Kidney (tissue), 14 donors: ENCODE results near the gene AOPEP. TPM values are rescaled to one million over a fixed set of nuclear protein-coding genes. Genes with fewer than 3 reads are reported as not detected.
A peak's percentile ranks its signal among the peaks of the same experiment; 100 is the strongest.

Experiments used
- DNase-seq, 5 donors: peaks; one replicate each; pipeline ENCODE4 v3.0.0-alpha.2; 2013 to 2020
- FAIRE-seq: peaks from 2 replicates; lab custom pipeline; 2012; peaks lifted over from hg19 to GRCh38; lab: Jason Lieb, UNC
- H3K27ac ChIP-seq, 2 donors: one replicate each; pipeline ENCODE4 v1.7.0; 2013; ENCODE audit warnings: low read depth in 2 of 2, low read length in 2 of 2, inconsistent platforms in 1 of 2
- H3K27me3 ChIP-seq: one replicate; pipeline ENCODE4 v1.7.1; 2013; ENCODE audit warnings: low read length, inconsistent platforms; ENCODE audit not compliant: control insufficient read depth, insufficient read depth
- H3K36me3 ChIP-seq, 3 donors: one replicate each; pipeline versions ENCODE4 v1.7.0 to v1.7.1; 2013; ENCODE audit warnings: low read length in 3 of 3, control low read depth in 1 of 3, inconsistent platforms in 1 of 3; ENCODE audit not compliant: insufficient read depth in 3 of 3, control insufficient read depth in 2 of 3
- H3K4me1 ChIP-seq, 3 donors: one replicate each; pipeline versions ENCODE4 v1.7.0 to v1.7.1; 2013; ENCODE audit warnings: low read length in 3 of 3, inconsistent platforms in 1 of 3, low read depth in 1 of 3; ENCODE audit not compliant: control insufficient read depth in 2 of 3, insufficient read depth in 2 of 3
- H3K4me3 ChIP-seq, 3 donors: one replicate each; pipeline versions ENCODE4 v1.7.0 to v1.8.1; 2013; ENCODE audit warnings: low read length in 3 of 3, control low read depth in 1 of 3, inconsistent platforms in 1 of 3
- H3K9ac ChIP-seq, 3 donors: one replicate each; pipeline versions ENCODE4 v1.7.0 to v1.7.1; 2013; ENCODE audit warnings: low read length in 3 of 3, control low read depth in 1 of 3, inconsistent platforms in 1 of 3
- H3K9me3 ChIP-seq, 3 donors: one replicate each; pipeline versions ENCODE4 v1.7.0 to v1.7.1; 2013; ENCODE audit warnings: low read length in 3 of 3, control low read depth in 1 of 3, inconsistent platforms in 1 of 3; ENCODE audit not compliant: control insufficient read depth in 2 of 3, insufficient read depth in 1 of 3
- intact Hi-C: fragments of 100-400 bp; cut with DNase I; formaldehyde crosslinking; loops from one replicate; pipeline ENCODE4 v1.11.1; 2022
- polyA plus RNA-seq: library from polyadenylated mRNA; stranded (reverse); fragments of 350-450 nt; fragmentation: Illumina TruSeq; extraction: RNeasy Lipid Tissue Mini Kit (QIAGEN cat#74804); gene quantifications from one replicate; pipeline ENCODE4 v1.2.3, GENCODE V29; 2014; ENCODE audit warnings: low read depth, low replicate concordance; ENCODE audit not compliant: insufficient read depth
- total RNA-seq: library from RNA; stranded (reverse); fragmentation: NEBNext Ultra II Directional; extraction: Animal tissue kit (Norgen Biotek cat#: 25700); gene quantifications from one replicate; pipeline ENCODE4 v1.2.1, GENCODE V29; 2021
- TF ChIP-seq, protein P1 (sequence below): IDR thresholded peaks from 3 replicates; pipeline ENCODE4 v1.5.1; 2012; ENCODE audit warnings: mild to moderate bottlenecking, moderate library complexity, borderline replicate concordance; ENCODE audit not compliant: insufficient read depth; ENCODE audit errors: extremely low read depth
- donor health status: control.
- donor health status: control.
- donor health status: control.
- donor health status: control.
- donor health status: control.
- donor health status: DM: yes; HTN: yes; CAD: no.
- donor health status: Normal renal cell carcinoma (clear cell type).

AOPEP gene
- total and polyA plus RNA-seq, 2 donors from 2014 or later, result 52.2 to 119 TPM

DNA sequence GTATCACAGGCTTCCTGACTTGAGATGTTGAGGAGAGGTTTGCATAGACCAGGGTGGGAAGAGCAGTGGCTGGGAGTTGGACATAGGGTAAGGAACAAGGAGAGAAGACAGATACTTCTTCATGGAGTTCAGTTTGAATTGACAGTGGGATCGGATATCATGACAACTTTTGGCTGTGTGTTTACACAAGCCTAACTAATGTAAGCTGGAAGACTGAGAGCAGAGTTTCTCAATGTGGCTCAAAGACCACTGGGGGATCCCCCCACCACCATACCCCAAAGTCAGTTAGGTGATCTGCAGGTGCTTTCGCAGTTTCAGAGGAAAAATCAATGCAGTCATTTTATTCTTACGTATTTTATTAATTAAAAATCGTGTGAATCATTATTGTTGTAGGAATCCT, 125.9 kb downstream of the AOPEP start:
- Histone ChIP-seq H3K27ac (peak overlapping the region in 1 of 2 donors; percentile 42), H3K9ac (no peak overlapping the region), H3K4me3 (no peak overlapping the region), H3K4me1 (peaks cover 5 to 15% (median 12%) of the 10 kb centered on the region in 3 donors), H3K27me3 (no peaks in the 10 kb centered on the region), H3K36me3 (no peaks in the 10 kb centered on the region), H3K9me3 (no peaks in the 10 kb centered on the region)
- DNase-seq (no peak), FAIRE-seq (no peak)
- TF ChIP-seq, protein P1, sequence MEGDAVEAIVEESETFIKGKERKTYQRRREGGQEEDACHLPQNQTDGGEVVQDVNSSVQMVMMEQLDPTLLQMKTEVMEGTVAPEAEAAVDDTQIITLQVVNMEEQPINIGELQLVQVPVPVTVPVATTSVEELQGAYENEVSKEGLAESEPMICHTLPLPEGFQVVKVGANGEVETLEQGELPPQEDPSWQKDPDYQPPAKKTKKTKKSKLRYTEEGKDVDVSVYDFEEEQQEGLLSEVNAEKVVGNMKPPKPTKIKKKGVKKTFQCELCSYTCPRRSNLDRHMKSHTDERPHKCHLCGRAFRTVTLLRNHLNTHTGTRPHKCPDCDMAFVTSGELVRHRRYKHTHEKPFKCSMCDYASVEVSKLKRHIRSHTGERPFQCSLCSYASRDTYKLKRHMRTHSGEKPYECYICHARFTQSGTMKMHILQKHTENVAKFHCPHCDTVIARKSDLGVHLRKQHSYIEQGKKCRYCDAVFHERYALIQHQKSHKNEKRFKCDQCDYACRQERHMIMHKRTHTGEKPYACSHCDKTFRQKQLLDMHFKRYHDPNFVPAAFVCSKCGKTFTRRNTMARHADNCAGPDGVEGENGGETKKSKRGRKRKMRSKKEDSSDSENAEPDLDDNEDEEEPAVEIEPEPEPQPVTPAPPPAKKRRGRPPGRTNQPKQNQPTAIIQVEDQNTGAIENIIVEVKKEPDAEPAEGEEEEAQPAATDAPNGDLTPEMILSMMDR, result no peak
- intact Hi-C loops, result no loop called here

DNA sequence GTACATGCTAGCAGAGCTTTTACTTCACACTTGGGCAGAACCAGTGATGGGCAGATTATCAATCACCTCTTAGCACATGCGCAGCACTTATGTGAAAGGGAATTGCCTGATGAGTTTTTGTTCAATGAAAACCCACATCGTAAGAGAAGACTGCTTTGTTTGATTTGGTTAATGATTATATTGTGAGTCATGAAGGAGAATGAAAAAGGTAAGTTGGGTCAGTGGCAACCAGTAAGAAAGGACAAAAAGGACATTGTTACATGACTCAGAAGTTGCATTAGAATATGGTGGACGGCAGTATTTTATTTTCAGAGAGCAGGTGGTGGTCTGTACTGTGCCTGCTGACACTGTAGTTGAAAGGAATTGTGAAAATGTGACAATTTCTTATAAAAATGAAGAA, 127.4 kb downstream of the AOPEP start:
- peaks cover 0 to 8% (median 8%) of the 10 kb centered on the region in 3 donors for H3K4me1 ChIP-seq
- intact Hi-C loops, result no loop called here
- FAIRE-seq (no peak), DNase-seq (no peak)
- peak overlapping the region in 1 of 3 donors; percentile 33 for H3K4me3 ChIP-seq
- H3K9me3 ChIP-seq, result peaks cover 0 to 2% (median 0%) of the 10 kb centered on the region in 3 donors
- no peak overlapping the region for H3K9ac ChIP-seq
- no peaks in the 10 kb centered on the region for H3K36me3 ChIP-seq
- peak overlapping the region; percentile 55 to 57 for H3K27ac ChIP-seq
- TF ChIP-seq, protein P1, result no peak
- H3K27me3 ChIP-seq, result no peaks in the 10 kb centered on the region

DNA sequence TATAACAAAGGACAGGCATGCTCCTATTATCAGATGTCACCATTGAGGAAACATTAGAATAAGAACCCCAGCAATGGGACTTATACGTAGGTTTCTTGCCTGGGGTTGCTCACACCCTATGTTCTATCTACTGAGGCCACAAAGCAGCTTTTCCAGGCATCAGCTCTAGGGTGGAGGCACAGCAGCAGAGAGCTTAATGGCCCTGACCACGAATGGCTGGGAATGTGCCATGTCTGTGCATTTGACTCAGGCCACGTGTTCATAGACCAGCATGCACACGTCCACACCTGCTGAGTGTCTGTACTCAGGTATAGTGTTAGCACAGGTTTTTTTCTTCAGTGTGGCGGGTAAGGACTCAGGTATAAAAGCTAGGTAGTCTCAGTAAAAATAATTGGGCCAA, 129.4 kb downstream of the AOPEP start:
- Histone ChIP-seq H3K27me3 (no peaks in the 10 kb centered on the region), H3K36me3 (no peaks in the 10 kb centered on the region), H3K4me3 (no peak overlapping the region), H3K27ac (no peak overlapping the region), H3K9ac (no peak overlapping the region), H3K9me3 (peaks cover 0 to 2% (median 0%) of the 10 kb centered on the region in 3 donors), H3K4me1 (peaks cover 0 to 8% (median 8%) of the 10 kb centered on the region in 3 donors)
- no peak for FAIRE-seq
- intact Hi-C loops, result no loop called here
- DNase-seq, result no peak
- TF ChIP-seq, protein P1, result no peak

DNA sequence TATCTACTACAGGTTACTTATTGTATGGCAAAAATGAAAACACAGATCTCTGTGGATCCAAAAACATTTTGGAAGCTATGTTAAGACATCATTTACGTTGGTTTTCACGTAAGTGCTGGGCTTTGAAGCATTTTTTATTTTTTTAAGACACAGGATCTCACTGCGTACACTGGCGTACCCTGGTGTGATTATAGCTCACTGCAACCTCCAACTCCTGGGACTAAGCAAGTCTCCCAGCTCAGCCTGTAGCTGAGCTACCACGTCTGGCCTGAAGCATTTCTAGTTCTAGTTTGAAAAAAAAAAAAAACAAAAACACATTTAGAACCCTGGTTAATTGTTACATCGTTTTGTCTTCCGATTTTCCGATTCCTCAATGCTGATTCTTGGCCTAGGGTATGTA, 131.3 kb downstream of the AOPEP start:
- TF ChIP-seq, protein P1, result no peak
- Histone ChIP-seq H3K9me3 (peaks cover 0 to 2% (median 0%) of the 10 kb centered on the region in 3 donors), H3K9ac (no peak overlapping the region), H3K27me3 (no peaks in the 10 kb centered on the region), H3K36me3 (no peaks in the 10 kb centered on the region), H3K4me1 (peaks cover 0 to 17% (median 8%) of the 10 kb centered on the region in 3 donors), H3K27ac (no peak overlapping the region), H3K4me3 (no peak overlapping the region)
- no peak for FAIRE-seq
- DNase-seq, result no peak
- intact Hi-C loops, result no loop called here
